Body of pancreas (tissue), 4 donors: Measurements from ENCODE around the gene SENP2. TPM values are rescaled to one million over a fixed set of nuclear protein-coding genes. Genes with fewer than 3 reads are reported as not detected.

Experiments
- ATAC-seq: fragments of 150-250 bp; one replicate; pipeline ENCODE4 v1.9.1; 2016
- DNase-seq, 4 donors: peaks; one replicate each; pipeline ENCODE4 v3.0.0-alpha.2; 2019
- H3K27ac ChIP-seq, 4 donors: fragments of 200-600 bp; sonication (generic); 1 replicate in 3 of 4; 2 replicates in 1 of 4; pipeline versions ENCODE4 v1.5.1 to v1.6.1; 2016 to 2019; ENCODE audit warnings: mild to moderate bottlenecking in 1 of 4, mixed read lengths in 1 of 4, moderate library complexity in 1 of 4
- H3K27me3 ChIP-seq, 2 donors: fragments of 200-600 bp; sonication (generic); one replicate each; pipeline ENCODE4 v1.6.0; 2016; ENCODE audit warnings: mild to moderate bottlenecking in 1 of 2
- H3K36me3 ChIP-seq, 2 donors: fragments of 200-600 bp; sonication (generic); replicated peaks in 1 of 2; 2 replicates each; pipeline ENCODE4 v1.5.1; 2016; ENCODE audit warnings: low read depth in 2 of 2; ENCODE audit not compliant: insufficient read depth in 1 of 2
- H3K4me1 ChIP-seq: fragments of 200-600 bp; sonication (generic); one replicate; pipeline ENCODE4 v1.6.0; 2016
- H3K4me3 ChIP-seq, 2 donors: fragments of 200-600 bp; sonication (generic); 1 replicate in 1 of 2; 2 replicates in 1 of 2; pipeline ENCODE4 v1.5.1; 2016 to 2019
- H3K9me3 ChIP-seq, 3 donors: fragments of 200-600 bp; sonication (generic); 1 replicate in 2 of 3; 2 replicates in 1 of 3; pipeline ENCODE4 v1.5.1; 2016
- POLR2A ChIP-seq, 3 donors: fragments of 450-650 bp; IDR thresholded peaks; one replicate each; pipeline ENCODE4 v1.6.1; 2016; ENCODE audit warnings: antibody characterized with exemption in 3 of 3, mild to moderate bottlenecking in 2 of 3
- WGBS, 2 donors: methylation state at CpG; one replicate each; pipeline ENCODE4 v1.1.5; 2017; 5-methylcytosine and 5-hydroxymethylcytosine counted together
- intact Hi-C: fragments of 100-400 bp; cut with DNase I; formaldehyde crosslinking; loops from one replicate; pipeline ENCODE4 v1.15.1; 2023
- total RNA-seq, 2 donors: library from RNA; depleted of rRNA; stranded (reverse); fragments of >200 nt; gene quantifications; one replicate each; pipeline ENCODE4 v1.1.0, GENCODE V29; 2016
- TF ChIP-seq, protein P1 (sequence below), 7 experiments: fragments of 450-650 bp in 4 of 7; fragments of 200-600 bp in 3 of 7; sonication (generic) in 3 of 7; IDR thresholded peaks; one replicate each; pipeline ENCODE4 v1.5.1; 2016 to 2019; ENCODE audit warnings: antibody characterized with exemption in 7 of 7

The SENP2 gene
- total RNA-seq, 2 donors from 2014 or later: 4.6 to 6.7 TPM

GRCh38 chr3:185623939-185624665 is 38.0 kb downstream of the SENP2 start:
- no peak for ATAC-seq

DNA sequence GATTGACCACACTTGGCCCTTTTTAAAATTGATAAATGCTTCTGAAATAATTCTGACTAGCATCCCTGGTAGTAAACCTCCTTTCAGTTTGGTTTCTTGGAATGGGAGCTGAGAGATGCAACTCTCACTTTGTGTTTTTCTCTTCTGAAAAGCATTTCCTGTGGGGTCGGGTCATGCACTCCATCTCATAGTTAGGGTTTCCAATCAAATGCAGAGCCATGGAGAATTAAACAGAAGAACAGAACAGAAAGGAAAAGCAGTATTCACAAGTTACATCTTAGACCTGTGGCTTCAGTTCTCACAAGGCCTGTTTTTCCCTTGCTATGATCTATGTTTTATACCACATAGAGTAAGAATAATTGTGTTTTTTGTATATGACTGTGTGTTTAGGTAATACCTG is 39.7 kb downstream of the SENP2 start:
- no peak for DNase-seq
- Histone ChIP-seq H3K27ac (no peak overlapping the region), H3K4me3 (no peak overlapping the region), H3K4me1 (no peaks in the 10 kb centered on the region), H3K36me3 (peaks cover 4 to 37% of the 10 kb centered on the region in 2 donors), H3K9me3 (no peaks in the 10 kb centered on the region), H3K27me3 (no peaks in the 10 kb centered on the region)
- TF ChIP-seq, protein P1, sequence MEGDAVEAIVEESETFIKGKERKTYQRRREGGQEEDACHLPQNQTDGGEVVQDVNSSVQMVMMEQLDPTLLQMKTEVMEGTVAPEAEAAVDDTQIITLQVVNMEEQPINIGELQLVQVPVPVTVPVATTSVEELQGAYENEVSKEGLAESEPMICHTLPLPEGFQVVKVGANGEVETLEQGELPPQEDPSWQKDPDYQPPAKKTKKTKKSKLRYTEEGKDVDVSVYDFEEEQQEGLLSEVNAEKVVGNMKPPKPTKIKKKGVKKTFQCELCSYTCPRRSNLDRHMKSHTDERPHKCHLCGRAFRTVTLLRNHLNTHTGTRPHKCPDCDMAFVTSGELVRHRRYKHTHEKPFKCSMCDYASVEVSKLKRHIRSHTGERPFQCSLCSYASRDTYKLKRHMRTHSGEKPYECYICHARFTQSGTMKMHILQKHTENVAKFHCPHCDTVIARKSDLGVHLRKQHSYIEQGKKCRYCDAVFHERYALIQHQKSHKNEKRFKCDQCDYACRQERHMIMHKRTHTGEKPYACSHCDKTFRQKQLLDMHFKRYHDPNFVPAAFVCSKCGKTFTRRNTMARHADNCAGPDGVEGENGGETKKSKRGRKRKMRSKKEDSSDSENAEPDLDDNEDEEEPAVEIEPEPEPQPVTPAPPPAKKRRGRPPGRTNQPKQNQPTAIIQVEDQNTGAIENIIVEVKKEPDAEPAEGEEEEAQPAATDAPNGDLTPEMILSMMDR (IDR thresholded peaks at IDR 0.05): no peak
- no peak for TF ChIP-seq POLR2A (IDR thresholded peaks at IDR 0.05)
- intact Hi-C loops: no loop called here
- WGBS, 2 donors: 85 to 94% methylated on average over 1 of the region's 1 CpG
- ATAC-seq: no peak

More at GRCh38 chr3:185623939-185624665, 38.0 kb downstream of the SENP2 start:
- intact Hi-C loops: no loop called here
- H3K27me3 ChIP-seq: no peaks in the 10 kb centered on the region
- 93 to 97% methylated on average over 7 of the region's 7 CpGs for WGBS, 2 donors
- no peaks in the 10 kb centered on the region for H3K4me1 ChIP-seq
- H3K27ac ChIP-seq: no peak overlapping the region
- TF ChIP-seq POLR2A (IDR thresholded peaks at IDR 0.05): no peak
- TF ChIP-seq, protein P1 (IDR thresholded peaks at IDR 0.05): no peak
- H3K36me3 ChIP-seq: peaks cover 4 to 39% of the 10 kb centered on the region in 2 donors
- DNase-seq: no peak
- no peaks in the 10 kb centered on the region for H3K9me3 ChIP-seq
- H3K4me3 ChIP-seq: no peak overlapping the region

DNA sequence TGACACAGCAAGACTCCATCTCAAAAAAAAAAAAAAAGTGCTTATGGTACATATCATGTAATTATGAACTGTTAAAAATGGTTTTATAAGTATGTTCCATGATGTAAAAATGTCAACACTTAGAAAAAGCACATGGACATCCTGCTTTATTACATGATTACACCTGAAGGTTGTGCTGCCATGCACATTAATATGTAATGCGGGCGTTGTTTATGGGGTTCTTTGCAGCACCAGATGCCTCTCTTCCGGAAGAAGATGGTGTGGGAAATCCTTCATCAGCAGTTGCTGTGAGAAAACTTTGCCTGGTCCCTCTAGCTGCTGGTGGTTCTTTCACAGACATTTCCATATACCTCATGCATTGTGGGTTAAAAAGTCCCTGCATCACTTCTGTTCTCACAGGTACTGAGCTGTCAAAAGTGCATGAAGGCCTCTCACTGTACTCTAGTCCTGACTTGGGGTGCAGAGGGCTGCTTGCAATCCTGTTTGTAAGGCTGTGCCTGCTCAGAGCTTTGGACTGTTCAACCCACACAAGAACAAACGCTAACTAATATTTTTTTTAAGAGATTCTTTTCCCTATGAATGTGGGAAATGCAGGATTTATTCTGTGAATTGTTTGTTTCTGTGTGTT is 43.6 kb downstream of the SENP2 start:
- Histone ChIP-seq H3K27me3 (no peaks in the 10 kb centered on the region), H3K36me3 (peaks cover 4 to 25% of the 10 kb centered on the region in 2 donors), H3K9me3 (no peaks in the 10 kb centered on the region), H3K27ac (peak overlapping the region in 2 of 4 donors; percentile 19 to 38), H3K4me1 (no peaks in the 10 kb centered on the region), H3K4me3 (no peak overlapping the region)
- no peak for TF ChIP-seq POLR2A (IDR thresholded peaks at IDR 0.05)
- TF ChIP-seq, protein P1 (IDR thresholded peaks at IDR 0.05): no peak
- intact Hi-C loops: no loop called here
- ATAC-seq (no peak), DNase-seq (no peak)
- WGBS, 2 donors: 72 to 77% methylated on average over 4 of the region's 4 CpGs

GRCh38 chr3:185630182-185630622 is 44.1 kb downstream of the SENP2 start:
- H3K36me3 ChIP-seq: peaks cover 4 to 24% of the 10 kb centered on the region in 2 donors
- TF ChIP-seq, protein P1 (IDR thresholded peaks at IDR 0.05): no peak
- TF ChIP-seq POLR2A (IDR thresholded peaks at IDR 0.05): no peak
- H3K27ac ChIP-seq: peak overlapping the region in 2 of 4 donors; percentile 19 to 38
- no peaks in the 10 kb centered on the region for H3K4me1 ChIP-seq
- H3K27me3 ChIP-seq: no peaks in the 10 kb centered on the region
- H3K9me3 ChIP-seq: no peaks in the 10 kb centered on the region
- WGBS, 2 donors: 54 to 69% methylated on average over 6 of the region's 6 CpGs
- DNase-seq: peak in 3 of 4 donors; percentile 28 to 39 (median 30)
- ATAC-seq: peak; percentile 40
- no peak overlapping the region for H3K4me3 ChIP-seq
- intact Hi-C loops: no loop called here
